K562 (cell line): ENCODE measurements around the gene RPS6KA2.

Source experiments
- CEBPB ChIP-seq: fragments of 450-650 bp; IDR thresholded peaks from 2 replicates; pipeline ENCODE4 v1.6.1; 2016; ENCODE audit warnings: missing genetic modification characterization, missing compliant biosample characterization
- CTCF ChIP-seq, 3 experiments: IDR thresholded peaks in 2 of 3; conservative IDR thresholded peaks in 1 of 3; 2 replicates each; pipeline ENCODE4 v1.5.1; 2011 to 2012; ENCODE audit warnings: low read length in 3 of 3, mild to moderate bottlenecking in 3 of 3, control low read depth in 2 of 3, improper control_type of control experiment in 1 of 3, inconsistent platforms in 1 of 3, low read depth in 1 of 3, mixed read lengths in 1 of 3, moderate library complexity in 1 of 3; ENCODE audit not compliant: insufficient read depth in 2 of 3
- JUND ChIP-seq, 2 experiments: IDR thresholded peaks; 2 replicates in 1 of 2; 3 replicates in 1 of 2; pipeline ENCODE4 v1.6.1; 2011; ENCODE audit warnings: borderline replicate concordance in 2 of 2, low read depth in 2 of 2, low read length in 2 of 2, improper control_type of control experiment in 1 of 2, missing biosample characterization in 1 of 2, missing genetic modification characterization in 1 of 2, missing genetic modification reagents in 1 of 2
- SOX6 ChIP-seq: fragments of 450-650 bp; IDR thresholded peaks from 2 replicates; pipeline ENCODE4 v1.6.1; 2014; ENCODE audit warnings: mild to moderate bottlenecking

GRCh38 chr6:166672624-166673206, 45.7 kb upstream of the RPS6KA2 start:
- no peak for TF ChIP-seq JUND (IDR thresholded peaks at IDR 0.05; ENCODE audit: borderline replicate concordance, low read depth, low read length)
- TF ChIP-seq JUND (tag; IDR thresholded peaks at IDR 0.05; ENCODE audit: borderline replicate concordance, low read depth, low read length): no peak
- no peak for TF ChIP-seq CEBPB
- no peak for TF ChIP-seq CTCF (IDR thresholded peaks at IDR 0.05 in 2 of 3, conservative IDR thresholded peaks at IDR 0.05 in 1 of 3; ENCODE audit: insufficient read depth in 2 of 3, low read depth in 1 of 3, low read length in 3 of 3)
- no peak for TF ChIP-seq SOX6
